ENCODE results near the gene SF3A2. TPM values are rescaled to one million over a fixed set of nuclear protein-coding genes. Genes with fewer than 3 reads are reported as not detected.
"Not testable (repeated sequence)": the region's sequence is repeated elsewhere in the genome, so short reads cannot be mapped to it uniquely, and the experiment has no call there.

SF3A2 gene, protein sequence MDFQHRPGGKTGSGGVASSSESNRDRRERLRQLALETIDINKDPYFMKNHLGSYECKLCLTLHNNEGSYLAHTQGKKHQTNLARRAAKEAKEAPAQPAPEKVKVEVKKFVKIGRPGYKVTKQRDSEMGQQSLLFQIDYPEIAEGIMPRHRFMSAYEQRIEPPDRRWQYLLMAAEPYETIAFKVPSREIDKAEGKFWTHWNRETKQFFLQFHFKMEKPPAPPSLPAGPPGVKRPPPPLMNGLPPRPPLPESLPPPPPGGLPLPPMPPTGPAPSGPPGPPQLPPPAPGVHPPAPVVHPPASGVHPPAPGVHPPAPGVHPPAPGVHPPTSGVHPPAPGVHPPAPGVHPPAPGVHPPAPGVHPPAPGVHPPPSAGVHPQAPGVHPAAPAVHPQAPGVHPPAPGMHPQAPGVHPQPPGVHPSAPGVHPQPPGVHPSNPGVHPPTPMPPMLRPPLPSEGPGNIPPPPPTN
- 136 and 141 TPM in 2 replicates for total RNA-seq

GRCh38 chr19:2236314-2237050 is at the start of gene SF3A2, which contains the start of gene PLEKHJ1:
Gene SF3A2, plus strand, starts transcription at chr19:2236824. Its CDS starts 6,595 bp downstream, at chr19:2243419.
Gene PLEKHJ1, minus strand, starts transcription at chr19:2236329. Its CDS starts 81 bp downstream, at chr19:2236248.
- intact Hi-C loops (cut with micrococcal nuclease): loop anchor here (1.0 to 5.0 kb wide), 13 partner anchors 22 to 401 kb away; partner anchors contain the start of genes AP3D1, IZUMO4, LMNB2 and MOB3A

DNA sequence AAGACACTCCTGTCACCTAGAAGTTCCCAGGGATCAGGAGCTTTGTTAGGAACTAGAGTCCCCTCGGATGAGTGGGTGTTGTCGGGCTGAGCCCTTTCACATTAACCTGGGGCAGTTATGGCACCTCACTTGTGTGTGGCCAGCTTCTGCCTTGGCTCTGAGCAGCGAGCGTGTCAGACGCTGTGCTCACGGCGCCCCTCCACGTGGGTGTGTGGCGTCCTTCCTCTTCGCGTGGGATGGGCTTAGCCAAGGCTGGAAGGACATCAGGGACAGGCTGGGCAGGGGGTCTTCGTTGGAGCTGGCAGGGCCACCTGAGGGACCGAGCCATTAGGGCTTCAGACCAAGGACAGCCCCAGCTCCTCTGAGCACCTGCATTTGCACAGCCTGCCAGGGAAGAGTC is 49.5 kb upstream of the SF3A2 start:
- intact Hi-C loops (cut with micrococcal nuclease): no loop called here

GRCh38 chr19:2188708-2189385 is 47.8 kb upstream of the SF3A2 start:
- intact Hi-C loops (cut with micrococcal nuclease): no loop called here

DNA sequence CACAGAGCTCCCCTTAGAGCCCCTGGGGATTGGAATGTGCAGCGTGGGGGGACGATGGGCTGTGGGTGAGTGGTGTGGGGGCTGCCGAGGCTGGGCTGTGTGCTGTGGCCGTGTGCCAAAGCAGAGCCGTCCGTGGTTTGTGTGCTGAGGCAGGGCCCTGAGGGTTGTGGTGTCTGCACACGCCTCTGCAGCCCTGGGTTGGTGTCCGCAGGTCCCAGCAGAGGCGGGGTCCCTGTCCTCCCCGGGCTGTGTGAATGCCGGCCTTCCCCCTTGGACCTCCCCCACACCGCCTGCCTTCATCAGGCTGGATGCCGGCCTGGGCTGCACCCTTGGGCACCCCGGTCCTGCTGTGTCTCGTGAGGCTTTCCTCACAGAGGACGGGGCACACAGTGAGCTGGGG is 46.7 kb upstream of the SF3A2 start:
- intact Hi-C loops (cut with micrococcal nuclease): no loop called here

GRCh38 chr19:2190848-2191455 is 45.7 kb upstream of the SF3A2 start:
- intact Hi-C loops (cut with micrococcal nuclease): no loop called here

DNA sequence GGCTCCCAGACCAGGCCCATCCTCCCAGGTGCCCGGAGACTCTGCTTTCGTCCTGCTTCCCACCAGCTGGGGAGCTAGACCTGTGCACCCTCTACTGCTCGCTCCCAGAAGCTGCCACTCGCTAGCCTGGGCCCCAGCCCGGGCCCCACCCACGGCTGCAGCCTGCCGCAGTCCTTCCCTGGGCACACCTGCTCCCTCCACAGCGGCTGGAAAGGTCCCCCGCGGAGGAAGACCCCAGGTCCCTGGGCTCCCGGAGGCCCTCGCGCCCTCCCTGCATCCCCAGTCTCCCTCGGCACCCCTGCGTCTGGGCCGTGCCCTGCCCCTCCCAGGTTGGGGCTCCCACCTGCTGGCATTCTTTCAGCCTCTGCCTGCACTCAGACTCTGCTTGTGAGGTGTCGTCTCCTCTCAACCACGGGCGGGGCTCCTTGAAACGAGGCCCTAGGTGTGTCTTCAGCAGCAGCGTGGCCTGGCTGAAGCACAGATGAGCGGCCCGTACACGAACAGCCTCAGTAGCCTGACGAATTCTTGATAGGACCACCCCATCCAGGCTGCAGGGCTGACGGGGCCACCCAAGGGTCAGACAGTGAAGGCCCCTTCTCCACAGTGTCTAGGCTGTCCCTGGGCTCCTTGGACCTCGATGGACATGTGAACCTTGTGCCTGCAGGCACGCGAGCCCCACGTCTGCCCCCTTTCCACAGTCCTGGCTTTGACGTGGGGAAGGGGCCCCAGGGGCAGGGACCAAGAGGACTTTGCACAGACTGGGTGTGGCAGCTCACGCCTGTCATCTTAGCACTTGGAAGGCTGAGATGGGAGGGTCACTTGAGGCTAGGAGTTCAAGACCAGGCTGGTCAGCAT is 44.9 kb upstream of the SF3A2 start:
- intact Hi-C loops (cut with micrococcal nuclease): no loop called here

- intact Hi-C loops (cut with micrococcal nuclease): no loop called here
Measured at GRCh38 chr19:2192862-2193261, 43.8 kb upstream of the SF3A2 start.

DNA sequence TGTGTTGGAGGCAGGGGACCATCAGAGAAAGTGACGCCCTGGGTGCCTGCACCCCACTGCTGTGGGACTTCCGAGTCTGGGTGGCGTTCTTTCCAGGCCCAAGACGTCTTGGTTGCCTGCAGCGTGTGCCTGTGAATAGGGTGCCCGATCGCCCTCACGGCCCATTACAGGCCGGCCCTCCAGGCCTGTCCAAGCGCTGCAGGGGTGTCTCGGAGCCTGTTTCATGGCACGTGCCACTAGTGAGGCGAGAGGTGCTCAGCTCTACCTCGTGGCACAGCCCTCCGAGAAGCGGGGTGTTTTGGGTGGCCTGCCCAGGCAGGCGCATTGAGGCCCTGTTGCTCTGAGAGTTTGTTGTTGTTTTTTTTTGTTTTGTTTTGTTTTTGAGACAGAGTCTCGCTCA is 42.8 kb upstream of the SF3A2 start:
- intact Hi-C loops (cut with micrococcal nuclease): no loop called here

GRCh38 chr19:2194513-2195078 is 42.0 kb upstream of the SF3A2 start:
- intact Hi-C loops (cut with micrococcal nuclease): no loop called here

- intact Hi-C loops (cut with micrococcal nuclease): no loop called here
Measured at GRCh38 chr19:2195361-2195760, 41.3 kb upstream of the SF3A2 start.

DNA sequence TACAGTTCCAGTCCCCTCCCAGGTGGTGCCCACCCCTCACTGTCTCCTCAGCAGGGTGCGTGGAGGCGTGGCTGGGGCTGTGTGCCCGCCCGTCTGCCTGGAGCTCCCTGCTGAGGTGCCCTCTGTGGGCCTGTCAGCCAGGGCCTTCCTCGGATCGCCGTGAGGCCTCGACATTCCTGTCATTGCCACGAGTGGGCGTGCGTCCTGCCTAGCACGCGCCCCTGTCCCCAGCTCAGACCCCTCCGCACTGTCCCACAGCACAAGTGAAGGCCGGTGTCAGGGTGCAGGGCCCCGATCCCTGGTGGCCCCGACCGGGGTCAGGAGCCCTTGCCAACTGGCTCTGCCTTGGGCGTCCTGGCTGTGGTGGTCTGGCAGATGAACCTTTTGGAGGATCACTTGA is 40.7 kb upstream of the SF3A2 start:
- intact Hi-C loops (cut with micrococcal nuclease): no loop called here

DNA sequence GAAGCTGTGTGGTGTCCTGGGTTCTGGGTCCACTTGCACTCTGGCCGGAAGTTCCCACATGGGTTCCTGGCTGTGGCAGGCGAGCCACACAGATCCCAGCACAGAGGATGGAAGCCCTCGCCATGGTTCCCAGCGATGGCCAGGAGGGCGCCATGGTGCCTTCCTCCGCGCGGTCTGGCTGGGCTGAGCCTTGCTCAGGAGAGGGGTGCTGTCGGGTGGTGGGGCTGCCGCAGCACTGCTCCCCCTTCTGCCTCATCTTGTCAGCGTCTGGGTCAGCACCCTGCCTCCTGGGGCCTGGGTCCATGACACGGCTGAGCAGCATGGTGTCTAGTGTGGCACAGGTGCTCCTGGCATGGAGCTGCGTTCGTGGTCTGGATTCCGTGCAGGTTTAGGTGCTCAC is 39.4 kb upstream of the SF3A2 start:
- intact Hi-C loops (cut with micrococcal nuclease): no loop called here

- intact Hi-C loops (cut with micrococcal nuclease): no loop called here
Measured at GRCh38 chr19:2198317-2198716, 38.3 kb upstream of the SF3A2 start.

DNA sequence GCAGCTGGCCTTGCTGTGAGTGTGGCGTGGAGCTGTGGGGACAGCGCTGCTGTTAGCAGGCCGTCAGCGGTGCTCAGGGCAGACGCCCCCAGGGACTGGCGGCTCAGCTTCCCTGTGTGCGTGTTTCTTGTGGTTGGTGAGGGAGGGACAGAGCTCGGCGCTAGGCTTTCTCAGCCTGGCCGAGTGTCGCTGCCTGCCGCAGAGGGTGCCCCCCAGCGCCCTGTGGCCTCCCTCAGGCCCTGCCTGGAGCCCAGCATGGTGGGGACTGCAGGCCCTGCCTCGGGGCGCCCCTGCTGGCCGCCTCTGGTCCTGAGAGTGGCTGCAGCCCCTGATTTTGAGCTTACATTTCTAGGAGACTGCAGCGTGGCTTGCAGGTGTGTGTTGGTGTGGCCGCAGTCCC is 37.4 kb upstream of the SF3A2 start:
- intact Hi-C loops (cut with micrococcal nuclease): no loop called here

DNA sequence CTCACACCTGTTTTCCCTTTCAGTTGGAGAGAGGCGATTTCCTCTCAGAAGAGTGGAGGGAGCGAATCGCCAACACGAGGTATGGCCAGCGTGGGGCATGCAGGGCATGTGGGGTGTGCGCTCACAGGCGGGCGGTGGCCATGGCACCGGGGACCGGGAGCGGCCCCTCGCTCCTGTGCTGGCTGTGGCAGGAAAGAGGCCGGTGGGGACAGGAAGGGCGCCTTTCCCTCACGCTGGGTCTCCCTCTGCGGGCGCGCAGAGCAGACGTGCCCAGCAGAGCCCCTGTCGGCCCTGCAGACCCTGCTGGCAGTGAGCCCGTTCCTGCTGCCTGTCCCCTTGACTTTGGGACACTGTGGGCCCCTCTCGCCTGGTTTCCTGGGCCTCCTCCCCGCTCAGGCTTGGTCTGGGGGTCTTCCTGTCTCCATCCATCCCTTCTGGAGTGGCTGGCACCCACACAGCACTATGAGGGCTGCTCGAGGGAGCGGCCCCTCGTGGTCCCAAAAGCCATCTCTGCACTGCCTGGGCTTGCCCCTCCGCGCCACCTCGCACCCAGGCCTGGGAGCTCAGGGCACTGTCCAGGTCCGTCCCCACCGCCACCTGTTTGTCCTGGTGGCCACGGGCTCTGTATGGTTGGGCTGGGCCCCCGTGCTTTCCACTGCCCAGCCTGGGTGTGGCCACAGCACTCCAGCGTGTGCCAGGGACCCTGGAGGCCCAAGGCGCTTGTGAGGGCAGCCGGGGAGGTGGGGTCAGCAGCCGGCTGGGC is 36.6 kb upstream of the SF3A2 start:
- intact Hi-C loops (cut with micrococcal nuclease): no loop called here

GRCh38 chr19:2200624-2201294 is 35.9 kb upstream of the SF3A2 start:
- intact Hi-C loops (cut with micrococcal nuclease): not testable (repeated sequence)

GRCh38 chr19:2201473-2202148 is 35.0 kb upstream of the SF3A2 start:
- intact Hi-C loops (cut with micrococcal nuclease): no loop called here

GRCh38 chr19:2202366-2202765 is 34.3 kb upstream of the SF3A2 start:
- intact Hi-C loops (cut with micrococcal nuclease): no loop called here

Measured in T-helper 1 cell treated with Interleukin-12 subunit alpha and Interleukin-12 subunit beta and Interleukin-4 antibody, amounts not matched to agents 30 ng/mL and 1 ng/mL, for 36 hours (primary cell).